Suppressor macrophage (primary cell): Measurements from ENCODE around the gene FSD1.
A peak's percentile ranks its signal among the peaks of the same experiment; 100 is the strongest.
"Not testable (repeated sequence)": the region's sequence is repeated elsewhere in the genome, so short reads cannot be mapped to it uniquely, and the experiment has no call there.

Experiments used
- DNase-seq, 4 experiments: peaks; one replicate each; pipeline ENCODE4 v3.0.0-alpha.2; 2020 to 2022
- total RNA-seq, 17 experiments: gene quantifications; one replicate each; lab custom pipeline; 2026; ENCODE audit warnings: mixed read lengths in 6 of 17, inconsistent platforms in 3 of 17; lab: John Stamatoyannopoulos, UW

FSD1 gene
- total RNA-seq: 0 to 1.1 (median 0) reads per million in 17 experiments

DNA sequence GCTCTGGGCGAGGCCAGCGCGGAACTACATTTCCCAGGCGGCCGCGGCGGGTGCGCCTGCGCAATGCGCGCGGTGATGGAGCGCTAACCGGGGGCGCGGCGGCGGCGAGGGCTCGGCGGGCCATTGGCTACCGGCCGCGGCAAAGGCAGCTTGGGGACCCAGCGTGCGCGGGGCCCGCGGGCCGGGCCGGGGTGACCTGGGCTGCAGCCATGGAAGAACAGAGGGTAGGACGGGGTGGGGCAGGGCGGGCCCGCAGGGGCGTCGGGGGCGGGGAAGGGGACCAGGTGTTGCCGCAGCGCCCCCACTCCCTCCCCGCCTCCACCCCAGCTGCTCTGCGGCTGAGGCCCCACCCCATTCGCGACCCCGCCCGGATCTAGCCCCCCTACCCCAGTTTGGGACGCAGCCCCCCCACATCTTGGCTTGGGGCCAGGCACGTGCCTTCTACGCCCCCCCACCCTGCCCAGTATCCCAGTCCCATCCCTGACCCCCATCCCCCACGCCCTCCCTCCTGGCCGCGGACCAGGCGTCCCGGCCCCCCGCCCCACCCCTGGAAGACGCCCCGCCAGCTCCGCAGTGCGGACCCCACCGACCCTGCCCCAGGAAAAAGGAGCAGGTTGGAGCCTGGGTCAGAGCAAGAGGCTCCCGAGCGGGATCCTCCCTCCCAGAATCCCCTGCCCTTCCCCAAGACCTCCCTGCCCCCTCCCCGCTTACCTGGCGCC, at the start of gene FSD1:
FSD1 (plus strand) TSS at position 61 of the 719 bp plus-strand sequence; CDS start at position 210, 149 bp downstream.
- peak; percentile 35 to 64 (median 46) for DNase-seq

DNA sequence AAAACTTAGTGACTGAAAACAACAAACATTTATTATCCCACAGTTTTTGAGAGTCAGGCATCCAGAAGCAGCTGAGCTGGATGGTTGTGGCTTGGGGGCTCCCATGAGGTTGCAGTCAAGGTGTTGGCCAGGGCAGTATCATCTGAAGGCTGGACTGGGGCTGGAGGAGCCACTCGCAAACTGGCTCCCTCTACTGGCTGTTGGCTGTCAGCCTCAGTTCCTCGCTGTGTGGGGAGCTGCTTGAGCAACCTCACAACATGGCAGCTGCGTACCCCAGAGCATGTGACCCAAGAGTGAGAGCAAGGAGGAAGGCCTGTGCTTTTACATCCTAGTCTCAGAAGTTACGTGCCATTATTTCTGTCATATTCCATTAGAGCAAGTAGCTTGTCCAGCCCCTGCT, 47.8 kb upstream of the FSD1 start:
- no peak for DNase-seq

DNA sequence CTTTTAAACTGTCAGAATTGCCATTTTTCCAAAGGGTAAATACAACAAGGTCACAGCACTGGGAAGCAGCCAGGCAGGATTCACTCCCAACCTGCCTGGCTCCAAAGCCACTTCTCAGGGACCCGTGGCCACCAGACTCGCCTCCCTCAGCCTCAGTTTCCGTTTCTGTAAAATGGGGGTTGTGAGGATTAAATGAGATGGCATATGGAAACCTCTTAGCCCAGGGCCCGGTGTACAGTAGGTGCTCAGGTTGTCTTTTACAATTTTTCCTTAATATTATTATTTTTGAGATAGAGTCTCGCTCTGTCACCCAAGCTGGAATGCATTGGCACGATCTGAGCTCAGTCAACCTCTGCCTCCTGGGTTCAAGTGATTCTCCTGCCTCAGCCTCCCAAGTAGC, 47.4 kb upstream of the FSD1 start:
- DNase-seq: no peak

DNA sequence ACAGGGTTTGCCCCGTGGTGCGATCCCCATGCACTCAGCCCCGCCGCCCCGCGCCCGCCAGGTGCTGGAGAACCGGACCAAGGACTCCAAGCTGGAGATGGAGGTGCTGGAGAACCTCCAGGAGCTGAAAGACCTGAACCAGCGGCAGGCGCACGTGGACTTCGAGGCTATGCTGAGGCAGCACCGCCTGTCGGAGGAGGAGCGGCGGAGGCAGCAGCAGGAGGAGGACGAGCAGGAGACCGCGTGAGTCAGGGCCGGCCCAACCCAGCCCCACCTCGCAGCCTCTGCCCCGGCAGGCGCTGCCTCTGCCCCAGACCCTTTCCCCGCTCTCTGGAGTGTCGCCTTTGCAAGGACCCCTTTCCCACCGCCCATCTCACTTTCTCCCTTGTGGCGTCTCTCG, 46.2 kb upstream of the FSD1 start:
- DNase-seq: no peak

DNA sequence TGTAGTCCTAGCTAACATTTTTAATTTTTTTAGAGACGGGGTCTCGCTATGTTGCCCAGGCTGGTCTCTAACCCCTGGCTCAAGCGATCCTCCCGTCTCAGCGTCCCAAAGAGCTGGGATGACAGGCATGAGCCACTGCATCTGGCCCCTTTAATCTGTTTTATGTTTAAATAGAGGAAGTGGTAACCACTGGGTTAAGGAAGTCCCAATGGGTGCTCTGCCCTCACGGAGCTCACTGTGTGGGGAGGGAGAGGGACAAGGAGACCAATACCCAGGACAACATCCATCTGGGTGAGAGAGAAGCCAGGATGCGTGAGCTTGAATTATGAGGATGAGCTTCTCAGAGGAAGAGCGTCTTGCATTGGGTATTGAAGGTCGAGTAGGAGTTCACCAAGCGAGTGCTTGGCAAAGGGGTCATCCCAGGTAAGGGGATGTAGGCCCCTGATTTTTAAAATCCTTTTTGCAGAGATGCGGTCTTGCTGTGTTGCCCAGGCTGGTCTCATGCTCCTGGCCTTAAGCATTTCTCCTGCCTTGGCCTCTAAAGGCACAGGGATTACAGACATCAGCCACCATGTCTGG, 43.7 kb upstream of the FSD1 start:
- DNase-seq: peak; percentile 56 to 69 (median 67)

DNA sequence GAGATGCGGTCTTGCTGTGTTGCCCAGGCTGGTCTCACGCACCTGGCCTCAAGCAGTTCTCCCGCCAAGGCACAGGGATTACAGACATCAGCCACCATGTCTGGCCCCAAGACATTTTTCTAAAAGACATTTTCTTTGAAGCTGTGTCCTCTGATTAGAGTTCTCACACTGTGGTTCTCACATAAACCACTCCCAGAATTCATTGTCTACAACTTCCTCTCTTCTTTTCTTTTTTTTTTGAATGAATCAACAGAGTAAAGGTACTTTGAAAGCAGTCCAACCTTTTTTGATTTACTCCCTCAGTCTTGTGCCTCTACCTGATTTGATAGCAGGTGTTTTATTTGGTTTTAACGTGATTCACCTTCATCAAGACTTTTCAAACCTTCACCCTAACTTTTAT, 39.6 kb upstream of the FSD1 start:
- no peak for DNase-seq

DNA sequence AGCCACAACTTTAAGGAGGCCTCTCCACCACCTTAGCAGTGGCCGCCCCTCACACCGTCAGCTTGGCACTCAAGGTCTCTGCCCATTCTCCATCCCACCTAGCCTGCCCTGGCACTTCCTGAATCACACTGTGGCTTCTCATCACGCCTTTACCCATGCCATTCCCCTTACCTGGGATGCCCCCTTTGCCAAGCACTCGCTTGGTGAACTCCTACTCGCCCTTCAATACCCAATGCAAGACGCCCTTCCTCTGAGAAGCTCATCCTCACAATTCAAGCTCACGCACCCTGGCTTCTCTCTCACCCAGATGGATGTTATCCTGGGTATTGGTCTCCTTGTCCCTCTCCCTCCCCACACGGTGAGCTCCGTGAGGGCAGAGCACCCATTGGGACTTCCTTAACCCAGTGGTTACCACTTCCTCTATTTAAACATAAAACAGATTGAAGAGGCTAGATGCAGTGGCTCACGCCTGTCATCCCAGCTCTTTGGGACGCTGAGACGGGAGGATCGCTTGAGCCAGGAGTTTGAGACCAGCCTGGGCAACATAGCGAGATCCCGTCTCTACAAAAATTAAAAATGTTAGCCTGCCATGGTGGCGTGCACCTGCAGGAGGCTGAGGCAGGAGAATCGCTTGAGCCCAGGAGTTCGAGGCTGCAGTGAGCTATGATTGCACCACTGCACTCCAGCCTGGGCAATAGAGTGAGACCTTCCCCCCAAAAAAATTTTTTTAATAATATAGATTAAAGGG, 38.0 kb upstream of the FSD1 start:
- DNase-seq: peak; percentile 35 to 66 (median 60)

DNA sequence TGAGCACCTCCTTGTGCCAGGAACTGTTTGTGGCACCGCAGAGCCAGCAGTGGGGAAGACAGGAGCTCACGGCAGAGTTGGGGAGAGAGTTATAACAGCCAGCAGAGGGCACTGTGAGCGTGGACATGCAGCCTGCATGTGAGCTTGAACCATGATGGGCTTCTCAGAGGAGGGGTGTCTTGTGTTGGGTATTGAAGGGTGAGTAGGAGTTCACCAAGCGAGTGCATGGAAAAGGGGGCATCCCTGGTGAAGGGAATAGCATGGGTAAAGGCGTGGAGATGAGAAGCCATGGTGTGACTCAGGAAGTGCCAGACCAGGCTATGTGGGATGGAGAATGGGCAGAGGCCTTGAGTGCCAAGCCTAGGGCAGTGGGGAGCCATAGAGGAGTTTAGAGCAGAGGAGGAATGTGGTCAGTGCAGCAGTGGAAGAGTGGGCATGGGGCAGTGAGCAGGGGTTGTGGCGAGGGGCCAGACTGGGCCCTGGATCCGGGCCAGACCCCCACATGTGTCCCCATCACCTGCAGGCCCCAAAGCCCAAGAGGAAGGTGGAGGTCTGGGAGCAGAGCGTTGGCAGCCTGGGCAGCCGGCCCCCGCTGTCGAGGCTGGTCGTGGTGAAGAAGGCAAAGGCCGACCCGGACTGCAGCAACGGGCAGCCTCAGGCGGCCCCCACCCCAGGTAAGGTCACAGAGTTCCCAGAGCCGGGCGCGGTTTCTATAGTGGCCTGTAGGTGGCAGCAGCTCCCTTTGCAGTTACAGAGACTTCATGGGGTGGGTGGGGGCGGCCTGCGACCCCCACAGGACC, 37.1 kb upstream of the FSD1 start:
- DNase-seq: peak; percentile 62 to 79 (median 69)

DNA sequence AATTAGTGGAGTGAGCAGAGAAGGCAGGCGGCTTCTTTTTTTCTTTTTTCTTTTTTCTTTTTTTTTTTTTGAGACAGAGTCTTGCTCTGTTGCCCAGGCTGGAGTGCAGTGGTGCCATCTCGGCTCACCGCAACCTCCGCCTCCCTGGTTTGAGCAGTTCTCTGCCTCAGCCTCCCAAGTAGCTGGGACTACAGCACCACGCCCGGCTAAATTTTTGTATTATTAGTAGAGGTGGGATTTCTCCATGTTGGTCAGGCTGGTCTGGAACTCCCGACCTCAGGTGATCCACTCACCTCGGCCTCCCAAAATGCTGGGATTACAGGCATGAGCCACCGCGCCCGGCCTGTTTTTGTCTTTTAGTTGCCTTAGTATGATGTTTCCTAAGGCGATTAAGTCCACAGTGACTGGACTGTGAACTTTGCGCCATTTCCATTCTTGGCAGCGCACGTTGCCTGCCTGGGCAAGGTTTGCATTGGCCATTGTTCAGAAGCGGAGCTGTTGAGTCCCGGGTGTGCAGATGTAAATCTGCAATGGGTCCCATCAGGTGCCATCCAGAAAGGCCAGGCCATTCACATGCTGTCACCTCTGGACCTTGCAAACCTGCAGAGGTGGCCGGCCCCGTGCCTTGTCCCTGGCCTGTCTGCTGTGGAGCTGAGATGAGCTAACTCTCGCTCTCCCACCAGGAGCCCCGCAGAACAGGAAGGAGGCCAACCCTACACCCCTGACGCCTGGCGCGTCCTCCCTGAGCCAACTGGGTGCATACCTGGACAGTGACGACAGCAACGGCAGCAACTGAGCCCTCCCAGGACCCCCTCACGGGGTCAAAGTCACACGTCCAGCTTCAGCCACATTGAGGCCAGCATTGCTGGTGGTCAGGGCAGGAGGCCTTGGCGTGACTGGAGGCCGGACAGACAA, 36.2 kb upstream of the FSD1 start:
- no peak for DNase-seq

DNA sequence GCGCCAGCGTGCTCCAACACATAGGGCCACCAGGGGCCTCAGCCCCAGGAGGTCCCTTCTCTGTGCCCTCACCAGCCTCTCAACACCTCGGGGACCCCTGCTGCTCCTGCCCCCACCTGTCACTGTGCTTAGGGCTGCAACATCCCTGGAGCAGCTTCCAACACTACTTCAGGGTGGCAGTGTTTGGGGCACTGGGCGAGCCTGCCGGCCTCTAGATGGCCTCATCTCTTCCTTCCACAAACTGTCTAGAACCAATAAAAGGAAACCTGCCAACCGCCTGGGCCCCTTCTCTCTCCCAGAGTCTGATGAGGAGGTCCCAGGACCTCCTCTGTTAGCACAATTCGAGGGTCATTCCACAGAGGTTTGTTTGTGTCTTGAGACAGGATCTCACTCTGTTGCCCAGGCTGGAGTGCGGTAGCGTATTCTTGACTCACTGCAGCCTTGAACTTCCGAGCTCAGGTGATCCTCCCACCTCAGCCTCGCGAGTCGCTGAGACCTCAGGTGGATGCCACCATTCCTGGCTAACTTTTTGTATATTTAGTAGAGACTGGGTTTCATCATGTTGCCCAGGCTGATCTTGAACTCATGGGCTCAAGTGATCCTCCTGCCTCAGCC, 35.5 kb upstream of the FSD1 start:
- DNase-seq: no peak

DNA sequence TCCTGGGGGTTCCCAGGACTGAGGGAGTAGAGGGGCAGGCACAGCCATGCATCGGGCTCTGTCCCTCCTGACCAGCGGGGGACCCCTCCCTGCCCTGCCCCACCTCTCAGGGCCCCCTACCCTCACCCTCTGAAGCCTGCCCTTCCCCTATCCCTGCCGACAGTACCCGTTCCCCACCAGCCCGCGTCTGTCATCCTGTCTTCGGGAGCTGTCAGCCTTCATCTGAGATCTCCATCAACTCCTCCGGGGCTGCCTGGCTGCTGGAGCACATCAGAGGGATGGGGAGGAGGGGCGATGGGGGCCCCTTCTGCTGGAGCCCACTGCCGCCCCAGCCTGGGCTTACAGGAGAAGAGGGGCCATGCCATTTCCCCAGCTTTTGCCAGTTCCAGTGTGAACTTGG, 31.5 kb upstream of the FSD1 start:
- no peak for DNase-seq

DNA sequence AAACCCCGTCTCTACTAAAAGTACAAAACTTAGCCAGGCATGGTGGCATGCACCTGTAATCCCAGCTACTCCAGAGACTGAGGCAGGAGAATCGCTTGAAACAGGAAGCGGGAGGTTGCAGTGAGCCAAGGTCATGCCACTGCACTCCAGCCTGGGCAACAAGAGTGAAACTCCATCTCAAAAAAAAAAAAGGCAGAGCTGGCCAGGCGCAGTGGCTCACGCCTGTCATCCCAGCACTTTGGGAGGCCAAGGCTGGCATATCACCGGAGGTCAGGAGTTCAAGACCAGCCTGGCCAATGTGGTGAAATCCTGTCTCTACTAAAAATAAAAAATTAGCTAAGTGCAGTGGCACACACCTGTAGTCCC, 30.1 kb upstream of the FSD1 start:
- DNase-seq: not testable (repeated sequence)

DNA sequence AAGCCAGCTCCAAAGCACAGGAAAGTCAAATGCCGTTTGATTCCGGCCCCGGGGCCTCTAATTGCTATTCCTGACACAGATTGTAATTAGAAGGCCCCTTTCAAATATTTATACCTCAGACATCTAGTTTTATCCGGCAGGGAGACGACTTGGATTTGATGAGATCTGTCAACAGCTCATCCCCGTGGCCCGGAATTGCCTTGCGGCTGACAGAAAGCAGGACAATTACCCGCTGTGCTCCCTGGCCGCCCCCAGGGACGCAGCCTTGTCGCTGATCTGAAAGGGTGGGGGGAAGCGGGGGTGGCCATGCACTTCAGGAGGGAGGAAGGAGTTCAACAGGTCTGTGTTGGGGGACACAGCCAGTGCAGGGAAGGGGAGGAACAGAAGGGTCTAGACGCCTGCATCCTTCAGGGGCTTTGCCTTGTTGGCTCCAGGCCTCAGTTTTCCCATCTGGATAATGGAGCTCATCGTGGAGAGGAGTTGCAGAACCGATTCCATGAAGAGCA, 27.2 kb upstream of the FSD1 start:
- DNase-seq: no peak

DNA sequence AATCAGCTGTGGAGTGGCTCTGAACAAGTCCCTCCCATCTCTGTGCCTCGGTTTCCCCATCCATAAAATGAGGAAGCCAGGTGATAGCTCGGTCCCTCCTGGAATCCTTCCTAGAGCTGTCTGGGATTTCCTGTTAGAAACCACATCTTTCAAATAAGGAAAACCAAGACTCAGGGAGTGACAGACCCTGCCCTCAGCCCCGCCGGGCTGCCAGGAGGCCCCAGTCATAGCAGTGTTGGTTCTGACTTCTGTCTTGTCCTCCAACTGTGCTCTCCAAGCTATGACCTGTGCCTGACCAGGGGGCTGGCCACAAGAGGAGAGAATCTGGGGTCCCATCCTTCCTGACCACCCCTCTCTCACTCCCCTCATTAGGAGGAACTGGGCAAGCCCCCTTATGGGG, 26.4 kb upstream of the FSD1 start:
- DNase-seq: no peak

DNA sequence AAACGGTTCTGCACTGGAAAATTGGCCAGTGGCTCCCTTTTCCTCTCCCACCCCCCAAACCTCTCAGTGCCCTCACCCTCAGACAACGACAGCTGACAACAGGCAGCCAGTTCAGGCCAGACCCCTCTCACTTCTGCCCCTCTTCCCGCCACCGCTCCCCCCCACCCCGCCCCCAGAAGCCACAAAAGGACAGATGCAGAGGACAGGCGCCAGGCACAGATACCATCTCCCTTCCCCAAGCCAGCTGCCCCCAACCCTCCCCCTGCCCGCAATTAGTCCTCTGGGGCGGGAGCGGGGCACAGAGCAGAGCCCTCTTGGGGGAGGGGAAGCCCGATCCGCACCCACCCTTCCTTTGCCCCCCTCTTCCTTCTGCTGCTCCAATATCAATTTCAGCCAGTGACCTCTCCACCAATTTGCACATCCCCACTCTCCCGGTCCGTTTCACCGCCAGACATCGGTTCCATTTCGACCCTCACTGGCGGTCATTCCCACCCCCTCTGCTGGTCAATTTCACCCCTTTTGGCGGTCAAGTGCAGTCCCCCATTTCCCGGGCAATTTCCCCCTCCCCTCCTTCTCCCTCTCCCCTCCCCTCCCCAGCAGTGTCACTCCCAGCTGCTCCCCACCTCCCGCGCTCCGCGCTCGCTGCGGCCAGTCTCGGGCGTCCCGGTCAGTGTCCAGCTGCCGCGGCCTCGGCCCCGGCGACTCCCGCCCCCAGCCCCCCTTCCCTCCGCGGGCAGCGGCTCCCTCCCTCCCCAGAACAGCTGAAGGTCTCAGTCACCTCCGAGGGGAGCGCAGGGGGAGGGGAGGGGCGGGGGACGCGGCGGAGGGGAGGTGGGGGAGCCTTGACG, 25.8 kb upstream of the FSD1 start, which contains the start of gene SHD:
SHD (plus strand) TSS at position 848 of the 848 bp plus-strand sequence. CDS start 798 bp downstream, outside the sequence.
- DNase-seq: no peak

DNA sequence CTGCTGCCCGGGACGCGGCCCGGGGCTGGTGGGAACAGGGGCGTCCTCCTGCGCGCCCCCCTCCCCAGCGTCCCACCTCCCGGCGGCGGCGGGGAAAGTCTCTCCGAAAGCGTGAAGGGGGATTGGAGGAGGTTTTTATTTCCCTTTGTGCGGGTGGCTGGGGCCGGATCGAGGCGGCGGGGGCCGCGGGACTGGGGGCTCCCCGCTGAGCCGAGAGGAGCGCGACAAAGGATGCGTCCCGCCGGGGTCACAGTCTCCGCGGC, 25.2 kb upstream of the FSD1 start:
- no peak for DNase-seq

DNA sequence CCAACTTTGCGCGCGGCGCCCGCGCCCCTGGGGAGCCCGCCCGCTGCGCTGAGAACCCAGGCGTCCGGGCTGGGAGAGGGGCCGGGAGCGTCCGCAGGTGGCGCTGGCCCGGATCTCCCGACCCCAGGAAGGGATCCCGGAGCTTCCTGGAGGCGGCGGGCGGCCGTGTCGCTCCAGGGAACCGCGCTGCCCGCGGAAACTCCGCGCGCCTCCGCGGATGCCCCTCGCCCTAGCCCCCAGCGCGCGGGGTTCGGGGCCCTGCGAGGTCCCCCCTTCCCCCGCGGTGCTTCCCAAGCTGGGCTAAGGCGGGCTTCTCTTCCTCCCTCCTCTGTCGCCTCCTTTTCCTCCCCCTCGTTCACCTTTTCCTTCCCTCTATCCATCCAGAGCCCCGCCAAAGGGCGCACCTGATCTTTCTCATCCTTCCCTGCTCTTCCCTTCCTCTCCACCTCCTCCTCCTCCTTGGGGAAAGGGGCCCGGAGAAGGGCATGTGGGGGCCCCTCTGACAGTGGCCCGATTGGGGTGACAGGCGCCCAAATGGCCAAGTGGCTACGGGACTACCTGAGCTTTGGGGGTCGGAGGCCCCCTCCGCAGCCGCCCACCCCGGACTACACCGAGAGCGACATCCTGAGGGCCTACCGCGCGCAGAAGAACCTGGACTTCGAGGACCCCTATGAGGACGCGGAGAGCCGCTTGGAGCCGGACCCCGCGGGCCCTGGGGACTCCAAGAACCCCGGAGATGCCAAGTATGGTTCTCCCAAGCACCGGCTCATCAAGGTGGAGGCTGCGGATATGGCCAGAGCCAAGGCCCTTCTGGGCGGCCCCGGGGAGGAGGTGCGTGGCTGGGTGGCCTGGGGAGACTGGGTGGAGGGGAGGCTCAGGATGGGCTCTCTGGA, 24.6 kb upstream of the FSD1 start:
- no peak for DNase-seq

DNA sequence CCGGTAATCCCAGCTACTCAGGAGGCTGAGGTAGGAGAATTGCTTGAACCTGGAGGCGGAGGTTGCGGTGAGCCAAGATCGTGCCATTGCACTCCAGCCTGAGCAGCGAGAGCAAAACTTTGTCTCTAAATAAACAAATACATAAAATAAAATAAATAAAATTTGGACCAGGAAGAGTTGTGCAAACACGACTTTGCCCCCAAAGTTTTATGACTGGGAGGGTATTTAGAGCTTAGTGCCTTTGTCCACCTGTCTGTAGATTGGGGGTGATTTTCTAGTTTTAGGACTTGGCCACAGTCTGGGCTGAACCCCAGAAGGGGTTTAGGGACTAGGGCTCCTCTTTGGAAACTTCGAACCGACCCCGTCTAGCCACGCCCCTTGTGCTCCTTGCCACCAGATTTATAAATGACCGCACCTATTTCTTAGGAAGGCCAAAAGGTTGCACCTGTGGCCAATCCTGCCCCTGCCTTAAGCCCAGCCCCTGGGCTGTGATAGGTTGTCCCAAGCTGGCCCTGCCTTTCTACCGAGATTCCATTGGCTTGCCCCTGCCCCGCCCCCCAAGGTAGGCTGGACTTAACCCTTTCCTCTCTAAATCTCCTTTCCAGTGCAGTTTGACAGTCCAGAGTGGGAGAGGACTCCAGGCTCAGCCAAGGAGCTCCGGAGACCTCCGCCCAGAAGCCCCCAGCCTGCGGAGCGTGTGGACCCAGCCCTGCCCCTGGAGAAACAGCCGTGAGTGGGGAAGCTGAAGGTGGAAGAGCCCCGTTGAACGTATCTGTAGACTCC, 20.0 kb upstream of the FSD1 start:
- no peak for DNase-seq
